GM12891 (cell line): Measurements from ENCODE around the gene FTO.

Source experiments
- DNase-seq: peaks from one replicate; pipeline ENCODE4 v3.0.0; 2011; ENCODE audit warnings: low spot score; ENCODE audit not compliant: insufficient read length
- FAIRE-seq: peaks from 2 replicates; lab custom pipeline; 2011; peaks lifted over from hg19 to GRCh38; lab: Jason Lieb, UNC
- PAX5 ChIP-seq: IDR thresholded peaks from 2 replicates; pipeline ENCODE4 v1.6.1; 2011; ENCODE audit warnings: low read length, moderate library complexity, mild to moderate bottlenecking; ENCODE audit not compliant: insufficient read depth, severe bottlenecking
- POLR2A ChIP-seq: IDR thresholded peaks from 2 replicates; pipeline ENCODE4 v1.6.1; 2011; ENCODE audit warnings: low read depth, low read length, control low read depth
- POLR2AphosphoS5 ChIP-seq: IDR thresholded peaks from 2 replicates; pipeline ENCODE4 v1.6.1; 2011; ENCODE audit warnings: low read depth, low read length, control low read depth
- POU2F2 ChIP-seq: IDR thresholded peaks from 2 replicates; pipeline ENCODE4 v1.6.1; 2011; ENCODE audit warnings: low read depth, mild to moderate bottlenecking, control low read depth, low read length, moderate library complexity
- SPI1 ChIP-seq: IDR thresholded peaks from 2 replicates; pipeline ENCODE4 v1.6.1; 2011; ENCODE audit warnings: low read depth, low read length, control low read depth
- TAF1 ChIP-seq: IDR thresholded peaks from 2 replicates; pipeline ENCODE4 v1.6.1; 2011; ENCODE audit warnings: low read depth, low read length, control low read depth

Gene FTO

DNA sequence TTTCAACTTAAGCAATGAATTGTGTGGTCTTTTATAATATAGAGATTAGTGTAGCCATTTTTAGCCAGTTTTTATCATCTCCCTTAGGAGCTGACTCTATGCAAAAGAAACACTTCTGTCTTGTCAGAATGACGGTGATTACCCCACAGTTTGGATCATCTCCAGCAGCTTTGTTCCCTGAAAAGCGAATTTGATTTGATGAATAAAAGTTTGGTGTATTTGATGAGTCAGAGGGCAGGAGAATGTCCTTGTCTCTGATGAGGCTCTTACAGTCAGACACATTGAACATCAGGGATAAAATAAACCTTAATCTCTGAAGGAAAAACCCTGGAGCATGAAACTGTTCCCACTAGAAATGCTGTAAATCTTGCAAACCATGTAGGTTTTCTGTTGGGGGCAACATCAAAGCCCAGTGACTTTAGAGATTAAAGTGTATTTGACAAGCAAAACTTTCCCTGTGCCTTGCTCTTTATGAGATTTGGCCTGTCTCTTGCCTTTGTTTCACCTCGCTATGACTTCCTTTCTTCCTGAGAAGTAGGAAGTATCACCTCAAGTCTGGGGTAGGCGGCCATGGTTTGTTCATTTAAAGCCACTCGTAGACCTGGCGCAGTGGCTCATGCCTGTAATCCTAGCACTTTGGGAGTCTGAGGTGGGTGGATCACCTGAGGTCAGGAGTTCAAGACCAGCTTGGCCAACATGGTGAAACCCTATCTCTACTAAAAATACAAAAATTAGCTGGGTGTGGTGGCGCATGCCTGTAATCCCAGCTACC is 209.3 kb downstream of the FTO start:
- TF ChIP-seq POU2F2 = no peak
- TF ChIP-seq TAF1 = no peak
- TF ChIP-seq PAX5 = no peak
- TF ChIP-seq POLR2AphosphoS5 = no peak
- no peak for TF ChIP-seq POLR2A
- no peak for TF ChIP-seq SPI1
- FAIRE-seq (no peak), DNase-seq (no peak)

DNA sequence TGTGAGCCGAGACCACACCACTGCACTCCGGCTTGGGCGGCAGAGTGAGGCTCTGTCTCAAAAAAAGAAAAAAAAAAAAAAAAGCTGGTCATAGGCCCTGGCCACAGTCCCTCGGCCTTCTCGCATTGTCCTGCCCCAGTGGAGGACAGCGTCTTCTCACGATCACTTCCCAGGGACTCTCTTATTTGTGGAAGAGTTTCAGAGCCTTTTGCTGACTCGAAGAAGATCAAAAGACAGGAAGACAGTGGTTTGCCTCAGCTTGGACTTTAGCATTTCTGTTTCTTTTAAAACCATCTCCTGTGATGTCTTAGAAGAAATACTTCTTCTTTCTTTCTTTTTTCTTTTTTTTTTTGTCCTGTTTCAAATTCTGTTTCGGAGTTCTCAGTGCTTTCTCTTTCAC is 210.0 kb downstream of the FTO start:
- no peak for TF ChIP-seq PAX5
- TF ChIP-seq POLR2AphosphoS5 = no peak
- TF ChIP-seq SPI1 = no peak
- no peak for TF ChIP-seq TAF1
- TF ChIP-seq POLR2A = no peak
- TF ChIP-seq POU2F2 = no peak
- DNase-seq = no peak
- no peak for FAIRE-seq

DNA sequence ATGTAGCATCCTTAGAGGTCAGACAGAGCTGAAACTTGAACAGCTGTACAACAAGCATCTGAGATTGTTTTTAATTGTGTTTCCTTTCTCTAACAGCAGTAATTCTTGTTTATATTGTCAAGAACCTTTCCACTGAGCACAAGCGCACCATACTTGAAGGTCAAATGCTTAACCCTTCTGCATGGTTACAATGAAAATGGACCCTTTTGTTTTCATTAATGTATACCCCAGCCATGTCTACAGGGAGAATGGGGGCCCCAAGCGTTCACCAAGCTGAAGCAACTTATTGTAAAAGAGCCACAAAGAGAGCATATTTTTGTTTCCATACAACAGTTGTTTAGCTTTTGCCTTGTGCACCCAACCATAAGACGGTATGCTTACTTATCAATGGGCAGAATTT is 210.8 kb downstream of the FTO start:
- no peak for TF ChIP-seq POLR2A
- FAIRE-seq (no peak), DNase-seq (no peak)

DNA sequence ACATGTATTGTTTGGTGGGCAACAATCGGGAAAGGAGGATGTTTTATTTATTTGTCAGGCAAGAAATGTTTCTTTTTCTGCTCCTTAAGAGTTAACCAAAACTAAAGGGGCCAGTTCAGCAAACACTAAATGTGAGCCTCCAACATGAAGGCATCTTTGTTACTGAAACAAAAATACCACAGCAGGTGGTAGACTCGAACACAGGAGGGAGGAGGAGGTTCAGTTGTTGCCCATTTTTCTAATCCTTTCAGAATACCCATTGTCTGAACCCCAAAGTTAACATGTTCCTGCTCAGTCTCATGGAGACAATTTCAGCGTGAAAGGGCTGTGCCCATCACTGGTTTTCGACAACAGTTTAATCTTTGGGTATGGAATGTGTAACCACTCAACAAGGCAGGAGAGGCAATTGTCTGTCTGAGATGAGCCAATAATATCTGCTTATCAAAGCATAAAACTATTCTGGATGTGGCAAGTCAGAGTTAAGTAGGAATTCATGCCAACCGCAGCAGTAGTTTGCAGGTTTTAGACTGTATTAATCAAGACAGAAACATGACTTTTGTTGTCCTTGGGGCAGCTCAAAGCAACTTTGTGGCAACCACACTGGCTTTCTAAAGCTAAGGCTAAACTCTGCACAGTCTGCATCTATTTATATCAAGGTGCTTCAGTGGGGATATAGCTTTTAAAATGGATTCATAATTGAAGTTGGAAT is 211.7 kb downstream of the FTO start:
- DNase-seq (no peak), FAIRE-seq (no peak)
- TF ChIP-seq TAF1 = no peak
- TF ChIP-seq POLR2AphosphoS5 = no peak
- no peak for TF ChIP-seq SPI1
- TF ChIP-seq PAX5 = no peak
- TF ChIP-seq POU2F2 = no peak
- no peak for TF ChIP-seq POLR2A

DNA sequence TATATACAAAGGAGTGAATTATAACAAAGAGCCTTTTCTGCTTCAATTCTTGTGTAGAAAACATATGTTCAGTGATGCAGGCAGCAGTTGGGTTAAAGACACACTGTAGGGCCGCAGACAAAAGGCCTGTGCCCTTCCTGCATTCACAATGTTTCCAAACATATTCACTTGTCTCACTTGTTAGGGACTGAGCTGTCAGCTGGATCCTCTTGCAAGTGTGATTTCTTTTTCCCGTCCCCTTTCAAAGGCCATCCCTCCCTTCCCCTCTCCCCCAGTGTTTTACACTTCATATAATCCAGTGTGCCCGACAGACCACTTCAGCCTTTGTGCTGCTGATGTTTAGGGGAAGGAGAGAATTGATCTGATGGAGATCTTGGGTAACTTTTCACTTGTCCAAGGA is 217.0 kb downstream of the FTO start:
- DNase-seq (no peak), FAIRE-seq (no peak)
- no peak for TF ChIP-seq SPI1
- TF ChIP-seq POU2F2 = no peak
- TF ChIP-seq POLR2A = no peak
- no peak for TF ChIP-seq TAF1
- TF ChIP-seq POLR2AphosphoS5 = no peak
- TF ChIP-seq PAX5 = no peak

DNA sequence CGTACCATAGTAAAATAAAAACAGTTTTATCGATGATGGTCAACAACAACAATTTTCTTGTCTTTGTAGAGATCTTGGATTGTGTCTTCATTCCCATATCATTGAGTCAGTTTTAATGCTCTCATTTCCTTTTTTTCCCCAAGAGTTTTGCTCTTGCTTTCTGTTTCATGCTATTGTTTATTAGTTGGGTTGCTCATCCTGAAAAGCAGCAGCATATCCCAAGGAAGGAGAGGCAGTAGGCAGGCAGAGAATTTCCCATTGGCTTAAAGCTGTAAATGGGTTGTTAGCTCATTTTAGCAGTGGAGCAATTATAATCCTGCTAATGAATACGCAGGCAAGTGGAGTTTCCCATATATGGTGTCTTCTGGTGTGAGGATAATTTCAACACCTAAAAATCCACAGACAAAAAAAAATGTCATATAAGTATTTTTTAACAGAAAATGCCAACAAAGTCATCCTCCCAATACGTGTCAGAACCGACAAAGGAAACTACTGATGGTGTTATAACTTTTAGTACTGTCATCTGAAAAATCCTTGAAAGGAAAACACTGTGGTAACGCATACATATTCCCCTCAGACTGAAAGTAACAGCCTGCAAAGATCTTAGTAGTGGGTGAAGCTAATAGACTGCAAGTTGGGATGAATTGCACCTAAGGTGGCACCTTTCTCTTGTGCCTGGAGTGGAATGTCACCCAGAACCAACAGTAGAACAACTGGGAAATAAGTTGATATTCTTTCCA is 218.3 kb downstream of the FTO start:
- DNase-seq (no peak), FAIRE-seq (no peak)
- TF ChIP-seq TAF1 (no peak), PAX5 (no peak), POLR2AphosphoS5 (no peak), SPI1 (no peak), POLR2A (no peak), POU2F2 (no peak)

DNA sequence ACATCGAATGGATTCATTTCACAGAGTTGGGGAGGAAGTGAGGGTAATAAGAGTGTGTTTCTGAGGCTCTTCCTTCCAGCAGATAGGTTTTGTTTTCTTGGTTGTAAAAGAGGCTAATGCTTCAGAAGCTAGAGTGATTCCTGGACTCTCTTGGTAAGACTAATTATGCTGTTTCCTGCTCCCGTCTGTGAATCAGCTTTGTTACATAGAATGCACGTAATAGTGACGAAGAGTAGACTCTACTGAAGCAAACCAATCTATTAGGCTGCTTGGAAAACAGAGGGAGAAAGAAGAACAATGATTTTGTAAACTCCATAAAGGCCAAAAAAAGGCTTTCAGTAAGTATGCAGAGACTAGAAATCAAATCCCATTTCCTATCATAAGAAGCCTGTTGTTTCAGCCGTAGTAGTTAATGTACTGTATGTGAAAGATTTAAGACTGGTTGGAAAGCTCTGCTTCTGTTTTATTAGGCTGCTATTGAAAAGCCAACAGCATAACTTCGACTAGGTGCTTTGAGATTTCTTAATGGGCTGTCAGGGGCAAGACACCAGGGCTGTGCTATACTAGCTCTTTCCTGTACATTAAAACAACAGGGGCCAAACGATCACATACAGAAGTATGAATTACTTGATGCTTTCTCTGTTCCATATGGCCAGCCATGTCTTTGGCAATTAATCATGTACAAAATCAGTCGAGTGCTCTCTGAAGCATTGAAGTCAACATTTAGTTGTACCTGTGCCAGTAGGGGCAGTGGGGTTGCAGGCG is 219.0 kb downstream of the FTO start:
- no peak for TF ChIP-seq POU2F2
- FAIRE-seq (no peak), DNase-seq (no peak)

DNA sequence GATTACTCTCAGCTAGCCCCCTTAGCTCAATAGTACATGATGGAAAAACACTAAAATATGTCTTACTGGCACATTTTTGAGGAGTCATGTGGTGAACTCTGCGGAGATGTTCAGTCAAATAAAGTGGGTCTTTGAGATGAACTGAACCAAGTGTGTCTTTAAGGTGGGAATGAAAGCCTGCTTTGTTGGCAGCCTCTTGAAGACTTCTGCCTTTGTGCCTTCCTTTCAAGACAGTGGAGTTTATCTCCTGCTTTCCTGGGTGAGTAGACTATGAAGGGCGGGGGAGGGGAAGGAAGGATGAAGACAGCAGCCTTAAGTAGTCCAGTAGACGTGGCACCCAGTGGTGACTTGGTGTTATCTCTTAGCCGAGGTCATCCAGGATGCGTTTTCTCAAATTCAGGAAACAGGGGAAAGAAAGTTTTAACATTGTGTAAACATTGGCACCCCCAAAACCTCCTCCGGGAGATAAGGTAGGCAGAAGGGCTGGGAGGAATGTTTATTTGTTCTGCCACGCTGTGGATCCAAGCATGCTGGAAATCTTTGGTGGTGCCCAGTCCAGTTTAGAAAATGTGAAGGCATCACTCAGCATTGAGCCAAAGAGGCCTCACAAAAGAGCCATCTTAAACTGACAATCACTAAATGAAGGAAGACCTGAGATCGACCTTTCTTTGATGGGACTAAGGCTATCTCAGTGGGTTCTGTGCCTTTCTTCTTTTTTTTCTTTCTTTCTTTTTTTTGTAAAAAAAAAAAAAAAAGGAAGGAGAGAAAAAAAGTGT is 220.6 kb downstream of the FTO start:
- DNase-seq = no peak
- TF ChIP-seq POLR2A = no peak
- TF ChIP-seq TAF1 = no peak
- TF ChIP-seq PAX5 = no peak
- no peak for TF ChIP-seq POLR2AphosphoS5
- TF ChIP-seq SPI1 = no peak
- TF ChIP-seq POU2F2 = no peak
- no peak for FAIRE-seq

DNA sequence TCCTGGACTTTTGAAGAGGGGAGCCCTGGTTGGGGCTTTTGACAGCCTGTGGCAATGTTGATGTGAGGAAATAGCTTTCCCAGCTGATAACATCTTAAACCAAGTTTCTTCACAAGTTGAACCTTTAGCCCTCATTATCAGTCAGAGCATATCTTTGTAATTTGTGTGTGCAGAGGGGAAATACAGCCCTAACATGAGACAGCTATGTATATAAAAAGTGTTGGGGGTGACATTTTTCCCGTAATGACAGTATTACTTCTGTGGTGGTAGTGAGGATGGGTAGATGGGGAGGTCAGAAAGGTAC is 221.1 kb downstream of the FTO start:
- TF ChIP-seq PAX5 = no peak
- TF ChIP-seq SPI1 = no peak
- FAIRE-seq (no peak), DNase-seq (no peak)
